A673 (cell line): ENCODE results near the gene AGBL5.

Source experiments
- CTCF ChIP-seq: fragments of 300-800, 200-600 bp; sonication (generic); conservative IDR thresholded peaks from 2 replicates; pipeline ENCODE4 v1.5.1; 2017; ENCODE audit warnings: low read depth, mild to moderate bottlenecking, antibody characterized with exemption, low read length, moderate library complexity, mixed read lengths
- EZH2 ChIP-seq: fragments of 200-600 bp; sonication (generic); IDR thresholded peaks from 2 replicates; pipeline ENCODE4 v1.6.1; 2017; ENCODE audit warnings: borderline replicate concordance, low read depth, mild to moderate bottlenecking, mixed read lengths, antibody characterized with exemption, low read length; ENCODE audit not compliant: poor library complexity, severe bottlenecking

- no peak for TF ChIP-seq EZH2
- no peak for TF ChIP-seq CTCF
These were observed 12.0 kb upstream of the AGBL5 start for GRCh38 chr2:27039426-27039825.
